ENCODE results near the gene PPP2CA.
"Not testable (repeated sequence)": the region's sequence is repeated elsewhere in the genome, so short reads cannot be mapped to it uniquely, and the experiment has no call there.

Gene PPP2CA

DNA sequence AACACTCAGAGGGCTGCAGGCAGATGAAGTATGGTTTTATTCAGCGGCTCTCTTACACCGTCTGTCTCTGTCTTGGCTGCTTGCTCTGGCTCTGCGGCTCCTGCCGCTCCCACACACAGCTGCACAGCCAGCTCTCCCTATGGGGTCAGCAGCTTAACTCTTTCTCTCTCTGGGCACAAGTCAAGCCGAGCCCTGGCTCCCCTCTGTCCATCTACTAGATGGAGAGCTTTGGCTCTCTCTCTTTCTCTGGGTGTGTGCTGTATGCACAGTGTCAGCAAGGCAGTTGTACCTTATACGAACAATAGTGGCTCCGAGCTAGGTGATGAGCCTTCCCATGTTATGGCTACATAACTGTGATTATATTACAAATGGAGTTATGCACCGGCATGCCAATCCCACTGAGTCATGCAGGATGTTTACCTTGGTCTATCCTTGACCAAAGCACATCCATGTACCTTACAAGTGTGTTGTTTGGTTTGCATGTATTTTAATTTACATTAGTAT lies 19.3 kb upstream of the PPP2CA start:
- DNase-seq, result no peak

GRCh38 chr5:134242146-134242545 lies 16.3 kb upstream of the PPP2CA start:
- DNase-seq, result no peak

DNA sequence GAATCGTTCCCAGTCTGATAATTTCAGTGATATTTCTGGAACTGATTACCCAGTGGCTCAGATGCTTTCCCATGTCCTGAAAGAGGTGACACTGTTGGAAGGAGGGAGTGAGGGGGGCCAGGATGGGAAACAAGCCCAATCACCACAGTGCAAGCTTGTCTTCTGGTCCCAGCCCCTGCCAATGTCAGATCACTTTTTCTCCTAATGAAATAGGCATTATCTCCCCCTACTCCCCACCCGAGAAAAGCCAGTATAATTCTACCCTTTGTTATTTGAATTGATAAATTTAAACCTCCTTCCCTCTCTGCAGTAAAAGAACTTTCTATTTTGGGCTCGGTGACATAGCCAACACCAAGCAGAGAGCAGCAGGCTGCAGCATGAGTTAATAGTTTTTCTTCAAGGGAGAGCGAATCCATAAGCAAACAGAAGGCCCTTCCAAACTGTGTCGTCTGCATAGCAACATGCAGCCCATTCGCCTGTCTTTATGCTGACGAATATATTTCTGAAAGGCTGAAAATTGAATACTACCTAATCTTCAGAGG lies 14.6 kb upstream of the PPP2CA start:
- no peak for DNase-seq

- DNase-seq, result no peak
Observed at GRCh38 chr5:134236820-134237219, 10.9 kb upstream of the PPP2CA start.

DNA sequence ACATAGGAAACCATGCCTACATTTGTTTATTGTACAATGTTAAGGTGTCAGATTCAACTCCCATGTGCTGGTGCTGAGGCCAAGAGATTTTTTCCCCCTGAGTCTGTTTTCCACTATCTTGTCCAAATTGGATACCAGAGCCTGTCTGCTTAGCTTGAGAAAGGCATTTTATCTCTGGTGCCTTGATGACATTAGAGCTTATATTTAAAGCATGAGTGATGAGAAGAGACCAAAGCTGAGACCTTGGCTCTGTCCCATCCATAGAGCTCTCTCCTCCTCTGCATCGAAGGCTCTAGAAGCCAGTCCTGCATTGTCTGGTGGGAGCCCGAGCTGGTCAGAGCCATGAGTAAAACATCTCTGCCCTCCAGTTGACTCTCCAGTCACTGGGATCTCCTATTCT lies 10.4 kb upstream of the PPP2CA start:
- DNase-seq, result no peak

GRCh38 chr5:134228624-134229023 lies 2.8 kb upstream of the PPP2CA start:
- no peak for DNase-seq

DNA sequence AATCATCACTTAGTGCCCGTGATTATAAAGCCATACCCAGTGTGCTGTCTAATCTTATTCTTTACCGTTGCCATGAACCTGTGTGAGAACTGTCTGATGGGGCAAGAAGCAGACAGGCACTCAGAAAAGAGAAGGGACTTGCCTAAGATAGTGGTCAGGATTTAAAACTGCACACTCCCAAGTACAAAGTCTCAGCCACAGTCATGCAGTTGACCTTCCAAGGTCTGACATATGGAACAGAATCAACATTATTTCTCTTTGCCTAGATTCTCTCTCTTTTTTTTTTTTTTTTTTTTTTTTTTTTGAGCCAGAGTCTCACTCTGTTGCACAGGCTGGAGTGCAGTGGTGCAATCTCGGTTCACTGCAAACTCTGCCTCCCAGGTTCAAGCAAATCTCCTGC lies 1.9 kb upstream of the PPP2CA start:
- DNase-seq, result no peak

DNA sequence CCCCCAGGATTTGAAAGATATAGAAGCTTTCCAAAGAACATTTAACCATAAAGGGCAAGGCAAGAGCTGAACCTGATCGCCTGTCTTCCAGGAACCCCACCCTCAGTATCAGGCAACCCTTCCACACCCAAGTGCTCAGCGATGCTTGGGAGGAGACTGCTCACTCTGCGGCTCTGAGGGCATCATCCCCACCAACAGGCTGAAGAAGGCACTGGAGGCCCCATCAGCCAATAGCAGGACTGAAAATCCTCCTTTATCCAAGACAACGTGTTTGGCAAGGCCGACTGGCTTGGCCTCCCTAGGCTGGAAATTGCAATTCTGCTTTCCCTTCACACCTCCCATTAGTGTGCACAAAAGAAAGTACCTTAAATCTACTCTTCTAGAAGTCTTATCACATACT lies 1.4 kb upstream of the PPP2CA start:
- DNase-seq, result peak; percentile 28 to 29

GRCh38 chr5:134226441-134227192 lies 744 bp upstream of the PPP2CA start:
- no peak for DNase-seq

- DNase-seq, result peak; percentile 75 to 79
Observed at GRCh38 chr5:134224888-134225779, 739 bp downstream of the PPP2CA start.

DNA sequence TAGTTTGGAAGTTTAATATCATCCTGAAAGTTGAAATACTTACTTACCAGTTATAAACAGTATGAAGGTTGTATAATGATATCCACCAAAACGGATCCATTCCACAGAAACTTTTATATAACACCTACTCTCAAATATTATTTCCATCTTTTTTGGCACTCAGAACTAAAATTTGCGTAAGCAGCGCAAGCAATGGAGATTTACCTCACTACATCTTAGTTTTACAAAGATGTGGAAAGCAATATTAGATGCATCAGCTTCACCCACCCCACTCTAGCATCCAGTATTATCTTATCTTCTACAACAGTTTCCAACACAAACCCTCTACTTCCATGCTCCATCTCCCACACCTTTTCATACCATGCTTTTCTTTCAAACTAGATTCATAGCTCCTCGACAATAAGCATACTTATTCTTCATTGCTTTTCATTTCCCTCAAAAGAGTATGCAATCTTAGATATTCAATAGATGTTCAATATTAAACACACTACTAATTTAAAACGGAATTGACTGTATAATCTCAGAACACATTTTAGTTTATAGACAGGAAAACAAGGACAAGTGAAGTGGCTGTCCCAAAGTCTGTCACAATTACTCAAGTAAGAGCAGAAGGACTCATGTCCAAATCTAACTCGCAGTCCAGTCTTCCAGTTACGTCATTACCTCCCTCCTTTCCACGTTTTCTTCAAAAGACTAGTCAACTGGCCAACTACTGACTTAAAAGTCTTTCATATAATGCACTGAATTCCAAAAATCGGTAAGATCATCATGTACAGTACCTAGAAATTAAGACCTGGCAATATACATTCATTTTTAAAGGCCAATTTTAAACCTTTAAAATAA lies 2.2 kb downstream of the PPP2CA start:
- no peak for DNase-seq

GRCh38 chr5:134221690-134222089 lies 4.2 kb downstream of the PPP2CA start:
- not testable (repeated sequence) for DNase-seq

- no peak for DNase-seq
Observed at GRCh38 chr5:134215757-134216156, 10.1 kb downstream of the PPP2CA start.

- DNase-seq, result not testable (repeated sequence)
Observed at GRCh38 chr5:134211263-134212031, 14.4 kb downstream of the PPP2CA start.

- no peak for DNase-seq
Observed at GRCh38 chr5:134209477-134210245, 16.2 kb downstream of the PPP2CA start.

- DNase-seq, result no peak
Observed at GRCh38 chr5:134207696-134208095, 18.2 kb downstream of the PPP2CA start.

DNA sequence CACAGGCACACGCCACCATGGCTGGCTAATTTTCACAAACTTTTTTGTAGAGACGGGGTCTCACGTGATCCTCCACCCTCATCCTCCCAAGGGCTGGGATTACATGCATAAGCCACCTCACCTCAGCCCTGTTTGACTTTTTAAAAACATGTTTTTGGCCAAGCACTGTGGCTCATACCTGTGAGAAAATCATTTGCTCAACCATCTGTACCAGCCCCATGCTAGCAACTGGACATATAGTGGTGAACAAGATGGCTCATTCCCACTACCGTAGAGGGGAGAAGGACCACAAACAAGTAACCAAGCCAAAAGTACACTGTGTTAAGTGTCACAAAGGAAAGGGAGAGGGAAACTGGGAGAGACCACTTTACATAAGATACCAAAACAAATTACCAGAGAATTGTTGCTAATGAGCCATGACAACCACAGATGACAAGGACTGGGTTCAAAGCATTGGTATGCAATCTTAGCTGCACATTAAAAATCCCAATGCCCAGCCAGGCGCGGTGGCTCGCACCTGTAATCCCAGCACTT lies 19.2 kb downstream of the PPP2CA start:
- DNase-seq, result no peak

DNA sequence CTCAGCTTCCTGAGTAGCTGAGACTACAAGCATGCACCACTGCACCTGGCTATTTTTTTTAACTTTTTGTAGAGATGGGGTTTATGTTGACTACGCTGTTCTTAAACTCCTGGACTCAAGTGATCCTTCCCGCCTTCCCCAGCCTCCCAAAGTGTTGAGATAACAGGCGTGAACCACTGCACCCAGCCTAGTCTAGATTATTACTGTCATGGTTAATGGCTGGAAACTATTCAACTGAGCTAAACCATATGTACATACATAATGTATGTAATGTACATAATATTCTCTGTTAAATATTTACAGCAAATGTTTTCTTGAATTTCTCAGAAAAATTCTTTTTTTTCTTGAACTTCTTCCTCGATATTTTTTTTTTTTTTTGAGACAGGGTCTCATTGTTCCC lies 21.3 kb downstream of the PPP2CA start:
- DNase-seq, result no peak

GRCh38 chr5:134203630-134204029 lies 22.2 kb downstream of the PPP2CA start:
- no peak for DNase-seq

DNA sequence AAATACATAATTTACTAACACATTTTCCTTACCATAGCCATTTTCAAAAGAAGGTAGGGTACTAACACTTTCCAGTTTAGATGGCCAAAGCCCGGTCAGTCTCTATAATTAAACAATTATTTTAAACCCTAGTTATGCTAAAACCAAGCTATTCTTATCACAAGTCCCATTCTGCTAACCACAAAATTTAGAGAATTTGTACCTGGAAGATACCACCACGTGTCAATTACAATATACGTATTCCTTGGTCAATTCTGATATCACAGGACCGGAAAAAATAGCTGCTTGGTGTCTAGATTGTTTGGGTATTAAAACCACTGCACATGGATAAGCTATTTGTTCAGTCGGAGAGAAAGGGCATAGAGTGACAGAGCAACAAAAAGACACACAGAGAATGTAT lies 30.2 kb downstream of the PPP2CA start:
- no peak for DNase-seq

GRCh38 chr5:134189031-134189430 lies 36.8 kb downstream of the PPP2CA start:
- no peak for DNase-seq

All from activated T-cell treated with anti-CD3 and anti-CD28 coated beads, Interleukin-2, amount 50 U/mL, for 48 hours (primary cell).